Posterior cingulate gyrus (tissue), 11 donors: ENCODE data around the gene CARD11.
"Not testable (repeated sequence)": the region's sequence is repeated elsewhere in the genome, so short reads cannot be mapped to it uniquely, and the experiment has no call there.

ENCODE experiments used
- DNase-seq, 10 donors: peaks; one replicate each; pipeline versions ENCODE4 v3.0.0 to v3.0.0-alpha.2; 2020 to 2021; ENCODE audit warnings: mixed read lengths in 3 of 10
- intact Hi-C: fragments of 100-400 bp; cut with DNase I; formaldehyde crosslinking; loops from one replicate; pipeline ENCODE4 v1.15.1; 2023

The CARD11 gene

DNA sequence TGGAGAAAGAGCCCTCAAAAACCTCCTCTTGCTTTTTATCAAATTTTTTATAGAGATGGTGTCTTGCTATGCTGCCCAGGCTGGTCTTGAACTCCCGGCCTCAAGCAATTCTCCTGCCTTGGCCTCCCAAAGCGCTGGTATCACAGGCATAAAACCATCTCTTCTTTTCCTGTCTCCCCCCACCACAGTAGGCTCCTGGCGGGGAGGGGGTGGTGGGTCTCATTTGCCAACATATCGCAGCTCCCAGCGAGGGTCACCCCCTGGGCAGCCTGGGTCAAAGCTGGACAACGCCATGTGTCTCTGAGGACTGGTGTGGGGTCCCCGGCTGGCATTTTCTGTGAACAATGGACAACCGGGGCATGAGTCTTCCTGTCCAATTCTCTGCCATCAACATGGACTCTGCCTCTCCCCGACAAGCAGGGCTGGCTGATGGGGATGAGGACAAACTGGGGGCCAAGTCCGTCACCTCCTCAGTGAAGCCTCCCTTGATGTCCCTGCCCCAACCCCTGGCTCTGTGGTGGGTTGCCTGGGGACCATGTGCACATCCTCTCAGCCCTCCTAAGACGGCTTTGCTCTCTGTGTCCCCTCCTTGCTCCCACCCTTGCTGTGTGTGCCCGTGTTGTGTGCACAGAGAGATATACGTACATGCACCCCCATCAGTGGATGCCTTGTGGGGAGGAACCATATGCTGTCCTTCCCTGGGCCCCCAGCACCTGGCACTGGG is 113.2 kb downstream of the CARD11 start:
- intact Hi-C loops = no loop called here
- peak in 4 of 10 donors; percentile 10 to 76 (median 62) for DNase-seq

GRCh38 chr7:2929321-2930201 is 114.1 kb downstream of the CARD11 start:
- peak in 5 of 10 donors; percentile 7 to 83 (median 62) for DNase-seq
- intact Hi-C loops = no loop called here

GRCh38 chr7:2928613-2929311 is 114.9 kb downstream of the CARD11 start:
- intact Hi-C loops = no loop called here
- DNase-seq = peak in 4 of 10 donors; percentile 25 to 85 (median 76)

DNA sequence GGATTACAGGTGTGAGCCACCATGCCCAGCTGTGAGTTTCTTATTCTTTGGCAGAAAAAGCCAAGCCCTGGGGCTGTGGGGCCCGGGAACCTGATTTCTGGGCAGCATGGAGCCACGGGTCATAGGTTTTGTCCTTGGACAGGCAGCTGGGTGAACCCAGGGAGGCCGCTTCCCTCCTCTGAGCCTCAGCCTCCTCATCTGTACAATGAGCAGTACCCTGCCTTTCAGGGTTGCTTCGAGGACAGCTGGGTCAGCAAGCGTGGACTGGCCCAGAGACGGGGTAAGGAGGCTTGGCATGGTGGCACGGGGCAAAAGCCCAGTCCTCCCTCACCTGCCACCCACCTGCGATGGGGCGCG is 115.4 kb downstream of the CARD11 start:
- intact Hi-C loops = no loop called here
- DNase-seq = peak in 4 of 10 donors; percentile 5 to 46 (median 38)

- intact Hi-C loops = no loop called here
- DNase-seq = peak in 5 of 10 donors; percentile 5 to 73 (median 49)
These were observed 116.1 kb downstream of the CARD11 start for GRCh38 chr7:2927592-2927991.

DNA sequence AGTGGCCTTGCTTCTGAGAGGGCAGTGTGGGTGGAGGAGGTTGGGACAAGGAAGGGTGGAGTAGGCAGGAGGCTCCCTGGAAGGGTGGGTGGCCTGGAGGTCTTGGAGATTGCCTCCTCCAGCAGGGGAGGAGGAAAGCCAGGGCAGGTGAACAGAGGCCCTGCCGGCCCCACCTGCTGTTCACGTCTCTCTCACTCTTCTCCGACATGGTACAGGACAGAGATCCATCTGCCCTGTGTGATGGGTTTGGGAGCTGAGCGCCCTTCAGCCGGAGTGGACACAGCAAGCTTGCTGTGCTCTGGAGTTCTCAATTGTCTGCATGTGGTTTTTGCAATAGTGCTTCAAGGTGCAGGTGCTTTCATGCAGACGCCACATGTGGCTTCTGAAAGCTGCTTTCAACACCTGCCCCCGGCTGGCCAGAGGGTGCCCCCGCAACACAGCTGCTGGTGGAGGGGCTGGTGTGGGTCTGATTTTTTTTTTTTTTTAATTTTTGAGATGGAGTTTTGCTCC is 116.7 kb downstream of the CARD11 start:
- DNase-seq = peak in 5 of 10 donors; percentile 1 to 60 (median 27)
- intact Hi-C loops = no loop called here

- intact Hi-C loops = no loop called here
- peak in 4 of 10 donors; percentile 1 to 62 (median 28) for DNase-seq
These were observed 117.4 kb downstream of the CARD11 start for GRCh38 chr7:2926120-2926895.

- intact Hi-C loops = no loop called here
- peak in 4 of 10 donors; percentile 1 to 70 (median 53) for DNase-seq
These were observed 118.5 kb downstream of the CARD11 start for GRCh38 chr7:2924866-2925840.

- DNase-seq = peak in 3 of 10 donors; percentile 50 to 54 (median 51)
- intact Hi-C loops = no loop called here
These were observed 119.6 kb downstream of the CARD11 start for GRCh38 chr7:2923886-2924574.

GRCh38 chr7:2923291-2923781 is 120.3 kb downstream of the CARD11 start:
- DNase-seq = peak in 3 of 10 donors; percentile 53 to 63 (median 59)

DNA sequence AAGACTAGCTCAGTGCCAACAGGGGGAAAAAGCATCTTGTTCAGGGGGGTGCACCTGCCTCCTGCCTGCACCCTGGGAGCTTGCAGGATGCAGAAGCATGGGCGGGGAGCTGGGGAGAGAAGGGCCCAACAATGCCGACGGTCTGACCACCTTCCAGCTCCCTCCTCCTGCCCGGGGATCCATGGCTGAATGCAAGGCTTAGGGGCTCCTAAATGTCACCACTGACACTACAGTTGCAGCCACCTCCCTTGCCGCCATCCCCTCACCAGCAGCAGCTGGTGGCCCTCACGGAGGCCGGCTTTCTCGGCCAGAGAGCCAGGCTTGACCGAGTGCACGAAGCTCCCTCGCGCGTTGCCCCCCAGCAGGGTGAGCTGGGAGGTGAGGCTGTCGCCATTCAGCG is 120.8 kb downstream of the CARD11 start:
- intact Hi-C loops = no loop called here
- peak in 2 of 10 donors; percentile 53 to 66 for DNase-seq

More at GRCh38 chr7:2923291-2923781, 120.3 kb downstream of the CARD11 start:
- intact Hi-C loops = no loop called here

GRCh38 chr7:2922348-2922691 is 121.3 kb downstream of the CARD11 start:
- DNase-seq = peak in 2 of 10 donors; percentile 60 to 78
- intact Hi-C loops = no loop called here

- intact Hi-C loops = no loop called here
- peak in 3 of 10 donors; percentile 59 to 81 (median 78) for DNase-seq
These were observed 121.9 kb downstream of the CARD11 start for GRCh38 chr7:2921653-2922347.

- intact Hi-C loops = no loop called here
- DNase-seq = peak in 3 of 10 donors; percentile 68 to 84 (median 79)
These were observed 122.6 kb downstream of the CARD11 start for GRCh38 chr7:2920956-2921652.

- DNase-seq, intact Hi-C loops: not testable (repeated sequence)
These were observed 123.2 kb downstream of the CARD11 start for GRCh38 chr7:2920480-2920879.

DNA sequence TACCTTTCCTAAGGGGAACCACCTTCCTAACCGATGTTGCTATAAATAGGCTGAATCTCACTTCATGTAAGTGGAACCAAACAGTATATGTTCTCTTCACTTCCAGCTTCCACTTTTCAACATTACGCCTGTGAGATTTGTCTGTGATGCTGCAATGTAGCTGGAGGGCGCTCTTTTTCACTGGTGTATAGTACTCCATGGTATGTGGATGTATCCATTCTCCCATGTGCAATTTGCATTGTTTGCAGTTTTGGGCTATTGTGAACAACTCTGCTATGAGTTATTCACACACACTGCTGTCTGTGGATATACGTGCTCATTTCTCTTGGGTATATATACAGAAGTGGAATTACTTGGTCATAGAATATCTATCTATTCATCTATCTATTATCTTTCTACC is 123.6 kb downstream of the CARD11 start:
- DNase-seq = no peak
- intact Hi-C loops = no loop called here

GRCh38 chr7:2919256-2919655 is 124.4 kb downstream of the CARD11 start:
- peak in 3 of 10 donors; percentile 8 to 81 (median 69) for DNase-seq
- intact Hi-C loops = no loop called here
